IPS-15b (cell line): ENCODE results near the gene GLYATL3.

Experiments
- H3K27me3 ChIP-seq: one replicate; pipeline ENCODE4 v1.6.1; 2013; ENCODE audit warnings: low read length; ENCODE audit not compliant: control insufficient read depth, insufficient read depth
- H3K36me3 ChIP-seq: one replicate; pipeline ENCODE4 v1.6.1; 2013; ENCODE audit warnings: low read length; ENCODE audit not compliant: control insufficient read depth, insufficient read depth
- H3K4me1 ChIP-seq: one replicate; pipeline ENCODE4 v1.6.1; 2013; ENCODE audit warnings: mild to moderate bottlenecking, low read length; ENCODE audit not compliant: control insufficient read depth, insufficient read depth
- H3K4me3 ChIP-seq: one replicate; pipeline ENCODE4 v1.5.1; 2013; ENCODE audit warnings: low read depth, low read length
- H3K9ac ChIP-seq: one replicate; pipeline ENCODE4 v1.6.1; 2013; ENCODE audit warnings: low read depth, mild to moderate bottlenecking, low read length
- H3K9me3 ChIP-seq: one replicate; pipeline ENCODE4 v1.6.1; 2013; ENCODE audit warnings: mild to moderate bottlenecking, low read length; ENCODE audit not compliant: control insufficient read depth, insufficient read depth

Gene GLYATL3

GRCh38 chr6:49570474-49571079 is 70.9 kb downstream of the GLYATL3 start:
- H3K9me3 ChIP-seq, result no peaks in the 10 kb centered on the region
- H3K4me1 ChIP-seq, result no peaks in the 10 kb centered on the region
- peaks cover 2% of the 10 kb centered on the region for H3K27me3 ChIP-seq
- no peak overlapping the region for H3K4me3 ChIP-seq
- H3K9ac ChIP-seq, result no peak overlapping the region
- no peaks in the 10 kb centered on the region for H3K36me3 ChIP-seq

- Histone ChIP-seq H3K9me3 (no peaks in the 10 kb centered on the region), H3K9ac (no peak overlapping the region), H3K4me1 (no peaks in the 10 kb centered on the region), H3K36me3 (no peaks in the 10 kb centered on the region), H3K4me3 (no peak overlapping the region), H3K27me3 (no peaks in the 10 kb centered on the region)
Observed at GRCh38 chr6:49576618-49577017, 76.9 kb downstream of the GLYATL3 start.
